ENCODE data around the gene DCUN1D2. TPM values are rescaled to one million over a fixed set of nuclear protein-coding genes. Genes with fewer than 3 reads are reported as not detected.

DCUN1D2 gene
- total RNA-seq, 3 donors from 2014 or later = 17.7 to 32.4 (median 22.6) TPM

DNA sequence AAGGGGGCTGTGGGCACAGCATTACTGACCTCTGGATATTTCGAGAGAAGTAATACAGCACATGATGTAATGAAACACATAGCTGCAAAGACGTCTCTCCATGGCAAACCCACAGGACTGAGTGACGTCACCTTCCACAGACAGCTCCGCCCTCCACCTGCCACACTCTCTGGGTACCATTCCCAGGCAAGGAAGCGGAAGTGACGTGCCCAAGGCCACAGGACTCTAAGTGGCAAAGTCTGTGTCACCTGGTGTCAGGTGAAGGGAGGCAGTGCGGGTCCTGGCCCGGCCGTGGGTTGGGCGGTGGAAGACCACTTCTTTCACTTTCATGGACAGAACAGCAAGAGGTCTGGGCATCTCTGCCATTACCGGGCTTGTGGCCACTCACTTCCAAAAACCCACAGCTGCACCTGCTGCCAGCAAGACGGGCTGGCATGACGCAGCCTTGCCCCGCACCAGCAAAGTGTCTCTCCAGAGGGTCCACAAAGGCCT is 30.4 kb downstream of the DCUN1D2 start:
- Histone ChIP-seq H3K4me1 (ENCODE audit: low read depth) (no peaks in the 10 kb centered on the region), H3K9me3 (no peaks in the 10 kb centered on the region), H3K4me3 (no peak overlapping the region), H3K36me3 (ENCODE audit: low read depth) (peaks cover 14% of the 10 kb centered on the region)
- intact Hi-C loops (cut with DNase I, micrococcal nuclease) = no loop called here
- DNase-seq = no peak
- no peak for ATAC-seq
- TF ChIP-seq, protein P1, sequence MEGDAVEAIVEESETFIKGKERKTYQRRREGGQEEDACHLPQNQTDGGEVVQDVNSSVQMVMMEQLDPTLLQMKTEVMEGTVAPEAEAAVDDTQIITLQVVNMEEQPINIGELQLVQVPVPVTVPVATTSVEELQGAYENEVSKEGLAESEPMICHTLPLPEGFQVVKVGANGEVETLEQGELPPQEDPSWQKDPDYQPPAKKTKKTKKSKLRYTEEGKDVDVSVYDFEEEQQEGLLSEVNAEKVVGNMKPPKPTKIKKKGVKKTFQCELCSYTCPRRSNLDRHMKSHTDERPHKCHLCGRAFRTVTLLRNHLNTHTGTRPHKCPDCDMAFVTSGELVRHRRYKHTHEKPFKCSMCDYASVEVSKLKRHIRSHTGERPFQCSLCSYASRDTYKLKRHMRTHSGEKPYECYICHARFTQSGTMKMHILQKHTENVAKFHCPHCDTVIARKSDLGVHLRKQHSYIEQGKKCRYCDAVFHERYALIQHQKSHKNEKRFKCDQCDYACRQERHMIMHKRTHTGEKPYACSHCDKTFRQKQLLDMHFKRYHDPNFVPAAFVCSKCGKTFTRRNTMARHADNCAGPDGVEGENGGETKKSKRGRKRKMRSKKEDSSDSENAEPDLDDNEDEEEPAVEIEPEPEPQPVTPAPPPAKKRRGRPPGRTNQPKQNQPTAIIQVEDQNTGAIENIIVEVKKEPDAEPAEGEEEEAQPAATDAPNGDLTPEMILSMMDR (IDR thresholded peaks at IDR 0.05) = no peak

DNA sequence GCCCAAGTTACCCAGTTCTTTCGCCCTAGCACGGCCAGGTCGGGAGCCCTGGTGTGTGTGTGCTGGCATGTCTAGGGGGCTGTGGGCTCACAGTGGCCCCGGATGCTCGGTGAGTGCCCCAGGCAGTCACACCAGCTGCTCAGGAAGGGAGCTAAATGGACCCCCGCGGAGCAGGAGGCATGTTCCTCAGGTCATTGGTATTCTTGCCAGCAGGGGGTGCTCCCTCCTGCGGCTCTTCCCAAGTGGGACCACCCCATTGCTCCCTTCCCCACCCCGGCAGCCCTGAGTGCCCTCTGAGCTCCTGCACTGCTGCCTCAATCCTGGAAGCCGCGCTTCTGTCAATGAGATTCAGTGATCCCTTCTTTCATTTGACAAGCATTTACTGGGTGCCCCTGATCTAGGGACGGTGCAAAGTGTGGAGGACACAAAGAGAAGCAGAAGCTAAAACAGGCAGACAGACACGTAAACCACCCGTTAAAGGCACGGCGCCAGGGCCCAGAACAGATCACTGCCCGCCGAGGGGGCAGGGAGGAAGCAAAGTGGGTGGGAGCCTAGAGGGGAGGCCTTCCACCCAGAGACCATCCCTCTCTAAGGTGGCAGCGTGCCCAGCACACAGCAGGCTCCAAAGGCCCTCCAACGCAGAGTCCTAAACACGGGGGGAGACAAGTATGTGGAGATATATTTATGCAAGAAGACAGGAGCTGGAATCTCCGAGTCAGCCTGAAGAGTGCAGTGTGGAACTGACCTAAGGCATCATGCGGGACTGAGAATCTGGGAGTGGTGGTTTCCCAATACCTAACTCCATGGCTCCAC is 32.1 kb downstream of the DCUN1D2 start:
- TF ChIP-seq, protein P1 (IDR thresholded peaks at IDR 0.05) = no peak
- Histone ChIP-seq H3K9me3 (no peaks in the 10 kb centered on the region), H3K4me3 (no peak overlapping the region), H3K36me3 (ENCODE audit: low read depth) (peaks cover 14% of the 10 kb centered on the region), H3K4me1 (ENCODE audit: low read depth) (no peaks in the 10 kb centered on the region)
- DNase-seq (no peak), ATAC-seq (no peak)
- intact Hi-C loops (cut with DNase I, micrococcal nuclease) = no loop called here

DNA sequence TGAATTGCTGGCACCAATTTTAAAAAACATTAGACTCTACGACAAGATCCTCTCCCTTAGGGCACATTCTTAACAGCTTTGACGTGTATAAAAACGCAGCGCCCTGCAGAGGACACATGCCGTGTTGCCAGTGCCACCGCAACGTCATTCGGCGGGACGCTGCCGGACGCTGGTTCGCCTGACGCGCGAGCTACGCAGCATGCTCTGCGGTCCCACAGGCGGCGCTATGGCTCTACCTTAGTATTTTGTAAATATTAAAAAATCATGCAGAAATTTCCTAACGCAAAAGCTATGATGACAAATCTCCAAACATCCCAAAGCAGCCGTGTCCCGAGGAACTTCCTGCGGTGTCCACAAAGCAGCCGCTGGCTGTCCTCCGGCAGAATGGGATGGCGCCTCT is 33.0 kb downstream of the DCUN1D2 start:
- TF ChIP-seq, protein P1 (IDR thresholded peaks at IDR 0.05) = no peak
- intact Hi-C loops (cut with DNase I, micrococcal nuclease) = no loop called here
- no peak overlapping the region for H3K4me3 ChIP-seq
- no peaks in the 10 kb centered on the region for H3K4me1 ChIP-seq (ENCODE audit: low read depth)
- ATAC-seq (no peak), DNase-seq (no peak)
- H3K9me3 ChIP-seq = no peaks in the 10 kb centered on the region
- peaks cover 14% of the 10 kb centered on the region for H3K36me3 ChIP-seq (ENCODE audit: low read depth)

DNA sequence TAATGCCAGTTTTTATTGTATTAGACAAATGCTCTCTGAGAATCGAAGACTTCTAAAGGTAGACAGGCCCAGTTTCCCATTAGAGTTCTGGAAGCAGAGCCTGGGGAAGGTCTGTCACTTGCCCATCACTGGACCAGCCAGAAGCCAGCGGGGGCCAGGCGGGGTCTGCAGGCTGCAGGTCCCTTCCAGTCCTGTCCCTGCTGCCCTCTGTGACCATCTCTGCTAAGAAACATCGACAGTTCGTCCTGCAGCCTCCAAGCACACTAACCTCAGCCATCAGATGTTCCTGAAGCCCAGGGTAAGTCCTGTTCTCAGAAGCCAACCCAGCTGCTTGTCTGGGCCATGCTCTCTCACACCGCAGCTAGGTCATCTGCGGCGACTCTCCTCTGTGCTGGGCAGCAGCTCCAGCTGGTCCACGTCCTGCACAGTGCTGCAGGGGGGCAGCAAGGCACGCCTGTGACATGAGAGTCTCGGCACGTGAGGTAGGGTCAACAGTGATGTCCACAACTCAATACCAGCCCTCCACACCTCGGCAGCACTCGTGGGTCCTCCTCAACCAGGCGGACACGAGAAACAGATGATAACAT is 34.3 kb downstream of the DCUN1D2 start:
- TF ChIP-seq, protein P1 (IDR thresholded peaks at IDR 0.05) = no peak

DNA sequence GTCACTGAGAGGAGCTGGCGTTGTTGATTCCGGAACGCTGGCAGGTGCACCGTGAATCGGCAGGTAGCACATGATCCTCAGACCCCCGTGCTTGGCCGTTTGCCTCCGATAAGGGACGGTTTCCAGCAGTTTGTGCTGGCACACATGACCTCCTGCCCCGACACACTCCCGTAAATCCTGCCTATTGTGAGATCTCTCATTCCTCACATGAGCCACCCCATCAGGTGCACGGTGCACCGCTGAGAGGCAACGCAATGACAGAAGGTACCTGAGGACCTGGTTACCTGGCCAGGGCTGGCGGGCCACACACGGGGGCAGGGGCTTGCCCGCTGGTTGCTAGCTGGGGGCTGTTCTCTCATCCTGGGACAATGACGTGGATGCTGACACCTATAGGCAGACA is 35.1 kb downstream of the DCUN1D2 start:
- intact Hi-C loops (cut with DNase I, micrococcal nuclease) = no loop called here
- H3K9me3 ChIP-seq = no peaks in the 10 kb centered on the region
- H3K4me1 ChIP-seq (ENCODE audit: low read depth) = no peaks in the 10 kb centered on the region
- H3K36me3 ChIP-seq (ENCODE audit: low read depth) = peaks cover 9% of the 10 kb centered on the region
- DNase-seq (no peak), ATAC-seq (no peak)
- no peak overlapping the region for H3K4me3 ChIP-seq
- TF ChIP-seq, protein P1 (IDR thresholded peaks at IDR 0.05) = no peak

More for the DNA sequence above, 34.3 kb downstream of the DCUN1D2 start:
- Histone ChIP-seq H3K4me1 (ENCODE audit: low read depth) (no peaks in the 10 kb centered on the region), H3K9me3 (no peaks in the 10 kb centered on the region), H3K36me3 (ENCODE audit: low read depth) (peaks cover 14% of the 10 kb centered on the region), H3K4me3 (no peak overlapping the region)
- intact Hi-C loops (cut with DNase I, micrococcal nuclease) = no loop called here
- no peak for DNase-seq
- ATAC-seq = no peak

Data from mucosa of descending colon (tissue), 3 donors.